SK-N-SH treated with all-trans-retinoic acid at 6 μM for 48 hours (cell line): Measurements from ENCODE around the gene CLDN14.

ENCODE experiments used
- ARNTL ChIP-seq: fragments of 450-650 bp; formaldehyde crosslinking; IDR thresholded peaks from 2 replicates; pipeline ENCODE4 v1.5.0; 2020; ENCODE audit warnings: low read depth, mild to moderate bottlenecking, moderate library complexity, borderline replicate concordance
- ESRRG ChIP-seq: fragments of 250-450 bp; sonication (Bioruptor Pico); IDR thresholded peaks from 2 replicates; pipeline ENCODE4 v1.6.1; 2021; ENCODE audit warnings: mild to moderate bottlenecking
- RARB ChIP-seq: fragments of 250-450 bp; sonication (Bioruptor Pico); IDR thresholded peaks from 2 replicates; pipeline ENCODE4 v1.8.0; 2021; ENCODE audit warnings: mild to moderate bottlenecking, moderate library complexity
- ZFP3 ChIP-seq: fragments of 250-450 bp; sonication (Bioruptor Pico); IDR thresholded peaks from 2 replicates; pipeline ENCODE4 v1.5.0; 2020; ENCODE audit warnings: mild to moderate bottlenecking, moderate library complexity

GRCh38 chr21:36508948-36509347 lies 29.0 kb upstream of the CLDN14 start:
- TF ChIP-seq ZFP3 (CRISPR knock-in tag) (no peak), ARNTL (CRISPR knock-in tag) (no peak), ESRRG (CRISPR knock-in tag) (no peak), RARB (no peak)
